ENCODE measurements around the gene SPO11. TPM values are rescaled to one million over a fixed set of nuclear protein-coding genes. Genes with fewer than 3 reads are reported as not detected.

SPO11 gene
- total and polyA plus RNA-seq, 2 experiments from 2014 or later, result not detected

DNA sequence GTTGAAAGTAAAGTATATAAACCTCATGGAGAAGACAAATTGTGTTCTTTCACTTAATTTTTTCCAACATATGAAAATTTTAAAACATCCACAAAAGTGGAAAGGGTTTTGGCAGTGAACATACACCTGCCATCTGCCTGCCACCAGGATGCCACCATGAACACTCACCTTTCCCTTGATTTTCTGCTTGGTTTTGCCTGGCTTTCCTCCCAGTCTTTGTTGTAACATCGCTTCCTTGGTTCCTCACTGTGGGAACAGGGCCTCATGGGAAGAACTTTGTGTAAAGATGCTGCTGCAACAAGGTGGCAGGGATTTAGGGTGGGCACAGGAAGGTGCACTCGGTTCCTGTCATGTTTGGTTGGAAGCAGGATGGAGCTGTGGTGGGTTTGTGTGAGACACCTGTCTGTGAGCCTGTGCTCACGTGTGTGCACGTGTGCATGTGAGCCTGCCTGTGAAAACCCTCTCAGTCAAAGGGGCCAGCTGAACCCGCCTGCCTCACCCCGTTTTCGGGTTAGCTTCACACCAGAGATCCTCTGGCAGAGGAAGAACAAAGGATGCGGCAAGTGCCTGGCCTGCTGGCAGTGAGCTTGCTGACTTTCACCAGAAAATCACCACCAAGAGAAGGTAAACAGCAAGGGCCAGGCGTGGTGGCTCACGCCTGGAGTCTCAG, 50.6 kb downstream of the SPO11 start:
- no peak for DNase-seq (ENCODE audit: low spot score)
- Histone ChIP-seq H3K4me3 (no peak overlapping the region), H3K79me2 (replicated peaks; ENCODE audit: insufficient read depth) (no peaks in the 10 kb centered on the region; the same call in 1 of the 2 replicates), H3K9me2 (ENCODE audit: insufficient read depth) (no peaks in the 10 kb centered on the region), H3F3A (replicated peaks; ENCODE audit: low read depth) (no peaks in the 10 kb centered on the region), H3K36me3 (ENCODE audit: insufficient read depth) (peaks cover 19% of the 10 kb centered on the region; the same call in 1 of the 2 replicates), H3K27me3 (ENCODE audit: insufficient read depth) (no peaks in the 10 kb centered on the region), H3K4me2 (no peak overlapping the region), H3K27ac (ENCODE audit: low read depth) (no peak overlapping the region), H4K20me1 (replicated peaks; ENCODE audit: insufficient read depth) (peaks cover 15% of the 10 kb centered on the region), H3K4me1 (ENCODE audit: insufficient read depth) (no peaks in the 10 kb centered on the region), H2AFZ (no peak overlapping the region)
- Mint-ChIP-seq H3K4me1 (peaks cover 6% of the 10 kb centered on the region), H3K27me3 (ENCODE audit: insufficient read depth, low read depth, poor library complexity) (peaks cover 12% of the 10 kb centered on the region), H3K36me3 (ENCODE audit: low read depth) (peaks cover 50% of the 10 kb centered on the region), H3K27ac (no peak overlapping the region), H3K4me3 (no peak overlapping the region), H3K9me3 (no peaks in the 10 kb centered on the region)
- TF ChIP-seq EZH2phosphoT487 (IDR thresholded peaks at IDR 0.05; ENCODE audit: unreplicated experiment), result no peak
- TF ChIP-seq ZNF331 (CRISPR knock-in tag; IDR thresholded peaks at IDR 0.05; ENCODE audit: low read depth), result no peak
- TF ChIP-seq, protein P1, sequence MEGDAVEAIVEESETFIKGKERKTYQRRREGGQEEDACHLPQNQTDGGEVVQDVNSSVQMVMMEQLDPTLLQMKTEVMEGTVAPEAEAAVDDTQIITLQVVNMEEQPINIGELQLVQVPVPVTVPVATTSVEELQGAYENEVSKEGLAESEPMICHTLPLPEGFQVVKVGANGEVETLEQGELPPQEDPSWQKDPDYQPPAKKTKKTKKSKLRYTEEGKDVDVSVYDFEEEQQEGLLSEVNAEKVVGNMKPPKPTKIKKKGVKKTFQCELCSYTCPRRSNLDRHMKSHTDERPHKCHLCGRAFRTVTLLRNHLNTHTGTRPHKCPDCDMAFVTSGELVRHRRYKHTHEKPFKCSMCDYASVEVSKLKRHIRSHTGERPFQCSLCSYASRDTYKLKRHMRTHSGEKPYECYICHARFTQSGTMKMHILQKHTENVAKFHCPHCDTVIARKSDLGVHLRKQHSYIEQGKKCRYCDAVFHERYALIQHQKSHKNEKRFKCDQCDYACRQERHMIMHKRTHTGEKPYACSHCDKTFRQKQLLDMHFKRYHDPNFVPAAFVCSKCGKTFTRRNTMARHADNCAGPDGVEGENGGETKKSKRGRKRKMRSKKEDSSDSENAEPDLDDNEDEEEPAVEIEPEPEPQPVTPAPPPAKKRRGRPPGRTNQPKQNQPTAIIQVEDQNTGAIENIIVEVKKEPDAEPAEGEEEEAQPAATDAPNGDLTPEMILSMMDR (conservative IDR thresholded peaks at IDR 0.05; ENCODE audit: low read depth in 2 of 2), result no peak
- no peak for TF ChIP-seq STAT1 (IDR thresholded peaks at IDR 0.05; ENCODE audit: unreplicated experiment)
- no peak for TF ChIP-seq POLR2AphosphoS5 (IDR thresholded peaks at IDR 0.05; ENCODE audit: low read depth)
- TF ChIP-seq, protein P2, sequence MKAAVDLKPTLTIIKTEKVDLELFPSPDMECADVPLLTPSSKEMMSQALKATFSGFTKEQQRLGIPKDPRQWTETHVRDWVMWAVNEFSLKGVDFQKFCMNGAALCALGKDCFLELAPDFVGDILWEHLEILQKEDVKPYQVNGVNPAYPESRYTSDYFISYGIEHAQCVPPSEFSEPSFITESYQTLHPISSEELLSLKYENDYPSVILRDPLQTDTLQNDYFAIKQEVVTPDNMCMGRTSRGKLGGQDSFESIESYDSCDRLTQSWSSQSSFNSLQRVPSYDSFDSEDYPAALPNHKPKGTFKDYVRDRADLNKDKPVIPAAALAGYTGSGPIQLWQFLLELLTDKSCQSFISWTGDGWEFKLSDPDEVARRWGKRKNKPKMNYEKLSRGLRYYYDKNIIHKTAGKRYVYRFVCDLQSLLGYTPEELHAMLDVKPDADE (IDR thresholded peaks at IDR 0.05), result no peak
- TF ChIP-seq CREB1 (CRISPR knock-in tag; IDR thresholded peaks at IDR 0.05; ENCODE audit: low read depth), result no peak
- TF ChIP-seq, protein P3, sequence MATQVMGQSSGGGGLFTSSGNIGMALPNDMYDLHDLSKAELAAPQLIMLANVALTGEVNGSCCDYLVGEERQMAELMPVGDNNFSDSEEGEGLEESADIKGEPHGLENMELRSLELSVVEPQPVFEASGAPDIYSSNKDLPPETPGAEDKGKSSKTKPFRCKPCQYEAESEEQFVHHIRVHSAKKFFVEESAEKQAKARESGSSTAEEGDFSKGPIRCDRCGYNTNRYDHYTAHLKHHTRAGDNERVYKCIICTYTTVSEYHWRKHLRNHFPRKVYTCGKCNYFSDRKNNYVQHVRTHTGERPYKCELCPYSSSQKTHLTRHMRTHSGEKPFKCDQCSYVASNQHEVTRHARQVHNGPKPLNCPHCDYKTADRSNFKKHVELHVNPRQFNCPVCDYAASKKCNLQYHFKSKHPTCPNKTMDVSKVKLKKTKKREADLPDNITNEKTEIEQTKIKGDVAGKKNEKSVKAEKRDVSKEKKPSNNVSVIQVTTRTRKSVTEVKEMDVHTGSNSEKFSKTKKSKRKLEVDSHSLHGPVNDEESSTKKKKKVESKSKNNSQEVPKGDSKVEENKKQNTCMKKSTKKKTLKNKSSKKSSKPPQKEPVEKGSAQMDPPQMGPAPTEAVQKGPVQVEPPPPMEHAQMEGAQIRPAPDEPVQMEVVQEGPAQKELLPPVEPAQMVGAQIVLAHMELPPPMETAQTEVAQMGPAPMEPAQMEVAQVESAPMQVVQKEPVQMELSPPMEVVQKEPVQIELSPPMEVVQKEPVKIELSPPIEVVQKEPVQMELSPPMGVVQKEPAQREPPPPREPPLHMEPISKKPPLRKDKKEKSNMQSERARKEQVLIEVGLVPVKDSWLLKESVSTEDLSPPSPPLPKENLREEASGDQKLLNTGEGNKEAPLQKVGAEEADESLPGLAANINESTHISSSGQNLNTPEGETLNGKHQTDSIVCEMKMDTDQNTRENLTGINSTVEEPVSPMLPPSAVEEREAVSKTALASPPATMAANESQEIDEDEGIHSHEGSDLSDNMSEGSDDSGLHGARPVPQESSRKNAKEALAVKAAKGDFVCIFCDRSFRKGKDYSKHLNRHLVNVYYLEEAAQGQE (IDR thresholded peaks at IDR 0.05; ENCODE audit: unreplicated experiment), result no peak
- TF ChIP-seq, protein P4, sequence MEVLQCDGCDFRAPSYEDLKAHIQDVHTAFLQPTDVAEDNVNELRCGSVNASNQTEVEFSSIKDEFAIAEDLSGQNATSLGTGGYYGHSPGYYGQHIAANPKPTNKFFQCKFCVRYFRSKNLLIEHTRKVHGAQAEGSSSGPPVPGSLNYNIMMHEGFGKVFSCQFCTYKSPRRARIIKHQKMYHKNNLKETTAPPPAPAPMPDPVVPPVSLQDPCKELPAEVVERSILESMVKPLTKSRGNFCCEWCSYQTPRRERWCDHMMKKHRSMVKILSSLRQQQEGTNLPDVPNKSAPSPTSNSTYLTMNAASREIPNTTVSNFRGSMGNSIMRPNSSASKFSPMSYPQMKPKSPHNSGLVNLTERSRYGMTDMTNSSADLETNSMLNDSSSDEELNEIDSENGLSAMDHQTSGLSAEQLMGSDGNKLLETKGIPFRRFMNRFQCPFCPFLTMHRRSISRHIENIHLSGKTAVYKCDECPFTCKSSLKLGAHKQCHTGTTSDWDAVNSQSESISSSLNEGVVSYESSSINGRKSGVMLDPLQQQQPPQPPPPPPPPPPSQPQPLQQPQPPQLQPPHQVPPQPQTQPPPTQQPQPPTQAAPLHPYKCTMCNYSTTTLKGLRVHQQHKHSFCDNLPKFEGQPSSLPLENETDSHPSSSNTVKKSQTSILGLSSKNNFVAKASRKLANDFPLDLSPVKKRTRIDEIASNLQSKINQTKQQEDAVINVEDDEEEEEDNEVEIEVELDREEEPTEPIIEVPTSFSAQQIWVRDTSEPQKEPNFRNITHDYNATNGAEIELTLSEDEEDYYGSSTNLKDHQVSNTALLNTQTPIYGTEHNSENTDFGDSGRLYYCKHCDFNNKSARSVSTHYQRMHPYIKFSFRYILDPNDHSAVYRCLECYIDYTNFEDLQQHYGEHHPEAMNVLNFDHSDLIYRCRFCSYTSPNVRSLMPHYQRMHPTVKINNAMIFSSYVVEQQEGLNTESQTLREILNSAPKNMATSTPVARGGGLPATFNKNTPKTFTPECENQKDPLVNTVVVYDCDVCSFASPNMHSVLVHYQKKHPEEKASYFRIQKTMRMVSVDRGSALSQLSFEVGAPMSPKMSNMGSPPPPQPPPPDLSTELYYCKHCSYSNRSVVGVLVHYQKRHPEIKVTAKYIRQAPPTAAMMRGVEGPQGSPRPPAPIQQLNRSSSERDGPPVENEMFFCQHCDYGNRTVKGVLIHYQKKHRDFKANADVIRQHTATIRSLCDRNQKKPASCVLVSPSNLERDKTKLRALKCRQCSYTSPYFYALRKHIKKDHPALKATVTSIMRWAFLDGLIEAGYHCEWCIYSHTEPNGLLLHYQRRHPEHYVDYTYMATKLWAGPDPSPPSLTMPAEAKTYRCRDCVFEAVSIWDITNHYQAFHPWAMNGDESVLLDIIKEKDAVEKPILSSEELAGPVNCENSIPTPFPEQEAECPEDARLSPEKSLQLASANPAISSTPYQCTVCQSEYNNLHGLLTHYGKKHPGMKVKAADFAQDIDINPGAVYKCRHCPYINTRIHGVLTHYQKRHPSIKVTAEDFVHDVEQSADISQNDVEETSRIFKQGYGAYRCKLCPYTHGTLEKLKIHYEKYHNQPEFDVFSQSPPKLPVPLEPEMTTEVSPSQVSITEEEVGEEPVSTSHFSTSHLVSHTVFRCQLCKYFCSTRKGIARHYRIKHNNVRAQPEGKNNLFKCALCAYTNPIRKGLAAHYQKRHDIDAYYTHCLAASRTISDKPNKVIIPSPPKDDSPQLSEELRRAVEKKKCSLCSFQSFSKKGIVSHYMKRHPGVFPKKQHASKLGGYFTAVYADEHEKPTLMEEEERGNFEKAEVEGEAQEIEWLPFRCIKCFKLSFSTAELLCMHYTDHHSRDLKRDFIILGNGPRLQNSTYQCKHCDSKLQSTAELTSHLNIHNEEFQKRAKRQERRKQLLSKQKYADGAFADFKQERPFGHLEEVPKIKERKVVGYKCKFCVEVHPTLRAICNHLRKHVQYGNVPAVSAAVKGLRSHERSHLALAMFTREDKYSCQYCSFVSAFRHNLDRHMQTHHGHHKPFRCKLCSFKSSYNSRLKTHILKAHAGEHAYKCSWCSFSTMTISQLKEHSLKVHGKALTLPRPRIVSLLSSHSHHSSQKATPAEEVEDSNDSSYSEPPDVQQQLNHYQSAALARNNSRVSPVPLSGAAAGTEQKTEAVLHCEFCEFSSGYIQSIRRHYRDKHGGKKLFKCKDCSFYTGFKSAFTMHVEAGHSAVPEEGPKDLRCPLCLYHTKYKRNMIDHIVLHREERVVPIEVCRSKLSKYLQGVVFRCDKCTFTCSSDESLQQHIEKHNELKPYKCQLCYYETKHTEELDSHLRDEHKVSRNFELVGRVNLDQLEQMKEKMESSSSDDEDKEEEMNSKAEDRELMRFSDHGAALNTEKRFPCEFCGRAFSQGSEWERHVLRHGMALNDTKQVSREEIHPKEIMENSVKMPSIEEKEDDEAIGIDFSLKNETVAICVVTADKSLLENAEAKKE (CRISPR knock-in tag; IDR thresholded peaks at IDR 0.05), result no peak
- no peak for TF ChIP-seq EZH2 (IDR thresholded peaks at IDR 0.05; ENCODE audit: low read depth, unreplicated experiment)
- no peak for TF ChIP-seq JUNB (IDR thresholded peaks at IDR 0.05; ENCODE audit: unreplicated experiment)
- ATAC-seq, result no peak

Data from GM23338 (cell line).